ENCODE measurements around the gene HERPUD1. TPM values are rescaled to one million over a fixed set of nuclear protein-coding genes. Genes with fewer than 3 reads are reported as not detected.

The HERPUD1 gene
- total and polyA plus RNA-seq, 9 of the 15 experiments (the other 6 are each of a cell fraction or from before 2014, with no cell fraction given), result 14.2 to 60.7 (median 37.4) TPM

- H3K4me1 ChIP-seq (replicated peaks in 1 of 2; ENCODE audit: control insufficient read depth in 2 of 2, insufficient read depth in 2 of 2, low read length in 2 of 2), result peaks cover 0 to 3% of the 10 kb centered on the region in 2 experiments; a peak in 1 of 5 replicates
- H3K9me3 ChIP-seq (replicated peaks; ENCODE audit: control insufficient read depth, insufficient read depth, low read depth, low read length), result no peaks in the 10 kb centered on the region
- 8% methylated on average over 11 of the region's 11 CpGs for WGBS (ENCODE audit: insufficient coverage, low coverage, missing lambda C conversion rate)
- H3K79me2 ChIP-seq (ENCODE audit: control insufficient read depth, insufficient read depth, low read length), result no peaks in the 10 kb centered on the region
- H3K9me1 ChIP-seq (ENCODE audit: control insufficient read depth, insufficient read depth, low read length), result no peaks in the 10 kb centered on the region
- ATAC-seq, result no peak
- H3K4me2 ChIP-seq (ENCODE audit: insufficient read depth, low read length), result no peak overlapping the region
- BruUV-seq (replicated peaks), result no TSS peak
- H3K36me3 ChIP-seq (ENCODE audit: control insufficient read depth, insufficient read depth, low read length), result no peaks in the 10 kb centered on the region
- DNase-seq (ENCODE audit: extremely low read depth in 1 of 4, low spot score in 3 of 4), result no peak
- TF ChIP-seq BRD4 (IDR thresholded peaks at IDR 0.05) (no peak), BCL6 (CRISPR knock-in tag; IDR thresholded peaks at IDR 0.05) (no peak), TCF3 (CRISPR knock-in tag; IDR thresholded peaks at IDR 0.05) (no peak), ZNF780A (CRISPR knock-in tag; IDR thresholded peaks at IDR 0.05) (no peak), POLR2AphosphoS2 (IDR thresholded peaks at IDR 0.05; ENCODE audit: low read length) (no peak), KDM4B (IDR thresholded peaks at IDR 0.05; ENCODE audit: borderline replicate concordance in 2 of 2, low read depth in 1 of 2) (no peak), STAT5B (CRISPR knock-in tag; IDR thresholded peaks at IDR 0.05) (no peak), HDAC6 (IDR thresholded peaks at IDR 0.05; ENCODE audit: low read depth, low read length) (no peak), THRB (CRISPR knock-in tag; conservative IDR thresholded peaks at IDR 0.05) (no peak), ZNF212 (CRISPR knock-in tag; IDR thresholded peaks at IDR 0.05) (no peak), PBX2 (CRISPR knock-in tag; IDR thresholded peaks at IDR 0.05; ENCODE audit: low read depth) (no peak), PBX2 (tag; conservative IDR thresholded peaks at IDR 0.05; ENCODE audit: low read depth) (no peak)
- no peak for FAIRE-seq
- POLR2A ChIA-PET, result interaction anchor here (0.6 kb wide), 1 partner anchor 50 kb away, joined by 3 read pairs; no protein-coding TSS in a partner anchor
- peaks cover 7 to 40% of the 10 kb centered on the region in 2 experiments; a peak in 3 of 5 replicates for H3K27me3 ChIP-seq (ENCODE audit: control insufficient read depth in 2 of 2, insufficient read depth in 2 of 2, low read length in 2 of 2)
- no peak overlapping the region for H3K27ac ChIP-seq (ENCODE audit: extremely low read depth, low read depth, low read length)
- in situ Hi-C loops (cut with MboI) (no loop called here), intact Hi-C loops (cut with micrococcal nuclease) (no loop called here)
- H4K20me1 ChIP-seq (replicated peaks; ENCODE audit: control insufficient read depth, insufficient read depth, low read length), result no peaks in the 10 kb centered on the region
- H3K4me3 ChIP-seq, result no peak overlapping the region
- CTCF ChIA-PET (ENCODE audit: low intra/inter-chr PET ratio), result no interaction called here
- H3K9ac ChIP-seq (ENCODE audit: insufficient read depth in 1 of 2, low read depth in 2 of 2, low read length in 2 of 2), result no peak overlapping the region; a peak in 1 of 4 replicates
- no peak overlapping the region for H2AFZ ChIP-seq (ENCODE audit: low read depth, low read length)
Measured at GRCh38 chr16:56891685-56892084, 40.3 kb upstream of the HERPUD1 start.
